ENCODE results near the gene MYO5C.
"Not testable (repeated sequence)": the region's sequence is repeated elsewhere in the genome, so short reads cannot be mapped to it uniquely, and the experiment has no call there.

The MYO5C gene

DNA sequence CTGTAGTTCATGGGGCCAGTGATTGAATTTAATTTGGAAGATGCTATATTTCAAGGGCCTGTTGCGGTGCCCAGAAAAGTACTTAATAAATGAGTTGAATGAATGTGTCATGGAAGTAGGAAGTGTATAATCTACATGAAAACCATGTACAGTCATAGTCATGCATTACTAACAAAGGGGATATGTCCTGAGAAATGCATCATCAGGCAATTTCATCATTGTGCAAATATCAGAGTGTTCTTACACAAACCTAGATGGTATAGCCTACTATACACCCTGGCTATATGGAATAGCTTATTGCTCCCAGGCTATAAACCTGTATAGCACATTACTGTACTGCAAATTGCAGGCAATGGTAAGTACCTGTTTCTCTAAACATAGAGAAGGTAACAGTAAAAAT, 10.7 kb upstream of the MYO5C start:
- DNase-seq (ENCODE audit: low spot score) = no peak

GRCh38 chr15:52303093-52303772, 7.6 kb upstream of the MYO5C start:
- DNase-seq (ENCODE audit: low spot score) = no peak

DNA sequence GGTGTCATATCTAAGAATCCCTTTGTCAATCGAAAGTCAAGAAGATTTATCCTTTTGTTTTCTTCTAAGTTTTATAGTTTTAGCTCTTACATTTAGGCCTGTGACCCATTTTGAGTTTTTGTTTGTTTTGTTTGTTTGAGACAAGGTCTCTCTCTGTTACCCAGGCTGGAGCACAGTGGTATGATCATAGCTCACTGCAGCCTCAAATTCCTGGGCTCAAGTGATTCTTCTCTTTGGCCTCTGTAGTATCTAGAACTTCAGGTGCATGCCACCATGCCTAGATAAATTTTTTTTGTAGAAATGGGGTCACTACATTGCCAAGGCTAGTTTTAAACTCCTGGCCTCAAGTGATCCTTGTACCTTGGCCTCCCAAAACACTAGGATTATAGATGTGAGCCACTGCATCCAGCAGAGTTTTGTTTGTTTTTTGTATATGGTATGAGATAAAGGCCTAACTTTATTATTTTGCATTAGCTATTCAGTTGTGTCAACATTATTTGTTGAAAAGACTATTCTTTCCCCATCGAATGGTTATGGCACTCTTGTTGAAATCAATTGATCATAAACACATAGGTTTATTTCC, 5.8 kb upstream of the MYO5C start:
- DNase-seq (ENCODE audit: low spot score) = no peak

DNA sequence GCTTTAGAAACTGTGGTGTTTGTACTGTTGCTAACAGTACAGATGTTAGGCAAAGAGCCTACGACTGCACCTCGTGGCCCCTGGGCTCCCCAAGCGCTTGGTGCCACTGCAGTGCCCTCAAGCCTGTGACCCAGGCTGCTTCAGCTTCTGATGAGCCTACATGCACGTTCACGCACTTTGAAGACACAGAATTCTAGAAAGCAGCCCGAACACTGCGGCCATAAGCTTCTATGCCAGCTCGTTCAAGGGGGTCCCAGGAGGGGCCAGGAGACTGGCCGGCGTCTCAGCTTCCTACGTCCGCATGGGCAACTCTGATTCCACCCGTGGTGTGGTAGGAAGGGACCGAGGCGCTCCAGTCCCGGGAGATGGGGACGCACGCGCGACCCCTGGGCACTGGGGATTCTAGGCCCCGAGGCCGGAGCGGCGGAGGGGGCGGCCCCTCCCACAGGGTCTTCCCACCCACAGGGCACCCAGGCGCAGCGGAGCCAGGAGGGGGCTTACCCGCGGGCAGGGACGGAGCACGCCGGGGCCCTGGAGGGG, 653 bp downstream of the MYO5C start:
- peak; percentile 59 for DNase-seq (ENCODE audit: low spot score)

GRCh38 chr15:52292780-52293392, 2.7 kb downstream of the MYO5C start:
- no peak for DNase-seq (ENCODE audit: low spot score)

DNA sequence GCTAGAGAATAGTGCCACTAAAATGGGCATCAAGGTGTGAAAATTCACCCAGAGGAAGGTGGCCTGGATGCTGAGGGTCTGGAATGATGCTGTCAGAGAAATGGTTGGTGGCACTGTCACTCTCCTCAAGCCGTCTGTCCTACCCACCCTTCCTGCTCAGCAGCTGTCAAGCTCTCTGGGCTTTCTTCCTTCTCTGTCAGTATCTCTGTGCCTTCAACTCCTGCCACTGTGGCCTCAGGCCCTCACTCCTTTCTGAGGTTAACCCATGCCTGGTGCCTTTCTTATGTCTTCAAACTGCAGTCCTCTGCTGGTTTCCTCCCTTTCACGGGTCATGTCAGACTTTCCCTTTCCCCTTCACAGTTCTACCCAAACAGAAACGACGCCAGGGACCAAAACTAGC, 4.4 kb downstream of the MYO5C start:
- no peak for DNase-seq (ENCODE audit: low spot score)

GRCh38 chr15:52290800-52291199, 4.8 kb downstream of the MYO5C start:
- no peak for DNase-seq (ENCODE audit: low spot score)

GRCh38 chr15:52290329-52290728, 5.3 kb downstream of the MYO5C start:
- DNase-seq (ENCODE audit: low spot score) = no peak

DNA sequence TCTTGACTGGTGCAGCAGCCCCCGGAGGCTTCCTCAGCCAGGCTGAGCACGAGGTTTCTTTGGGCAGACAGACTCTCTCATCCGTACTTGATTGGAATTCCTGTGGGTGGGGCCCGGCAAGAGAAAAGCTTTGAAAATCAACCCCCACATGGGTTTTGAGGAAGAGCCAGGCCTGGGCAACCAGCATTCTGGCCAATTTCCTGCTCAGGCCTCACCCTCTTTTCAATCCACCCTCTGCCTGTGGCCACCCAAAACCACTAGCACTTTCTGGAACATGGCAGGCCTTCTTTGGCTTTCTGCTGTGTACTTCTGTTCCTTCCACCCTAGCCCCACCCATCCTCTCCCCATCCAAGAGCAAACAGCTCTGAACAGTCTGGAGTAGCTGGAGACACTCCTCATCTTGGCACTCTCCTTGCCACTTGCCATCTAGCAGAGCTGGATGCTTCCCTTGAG, 5.9 kb downstream of the MYO5C start:
- DNase-seq (ENCODE audit: low spot score) = no peak

- DNase-seq (ENCODE audit: low spot score) = no peak
Observed at GRCh38 chr15:52288986-52289385, 6.6 kb downstream of the MYO5C start.

- DNase-seq (ENCODE audit: low spot score) = no peak
Observed at GRCh38 chr15:52288051-52288942, 7.3 kb downstream of the MYO5C start.

- DNase-seq (ENCODE audit: low spot score) = no peak
Observed at GRCh38 chr15:52287114-52287513, 8.5 kb downstream of the MYO5C start.

- DNase-seq (ENCODE audit: low spot score) = not testable (repeated sequence)
Observed at GRCh38 chr15:52285941-52286340, 9.7 kb downstream of the MYO5C start.

GRCh38 chr15:52284164-52284563, 11.4 kb downstream of the MYO5C start:
- no peak for DNase-seq (ENCODE audit: low spot score)

DNA sequence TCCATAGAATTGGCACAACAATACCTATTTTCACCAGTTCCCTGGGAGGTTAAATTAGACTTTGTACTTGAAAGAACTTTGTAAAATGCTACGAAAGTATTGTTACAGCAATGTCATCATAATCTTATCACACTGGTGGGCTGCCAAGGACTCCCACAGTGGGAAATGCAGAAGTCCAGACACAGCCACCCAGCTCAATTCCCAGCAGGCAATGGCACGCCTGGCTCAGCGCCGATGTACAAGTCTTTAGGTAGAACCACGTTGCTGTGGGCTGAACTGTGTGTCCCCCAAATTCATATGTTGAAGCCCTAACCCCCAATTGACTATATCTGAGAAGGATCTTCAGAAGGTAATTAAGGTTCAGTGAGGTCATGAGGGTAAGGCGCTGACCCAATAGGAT, 12.3 kb downstream of the MYO5C start:
- DNase-seq (ENCODE audit: low spot score) = no peak

DNA sequence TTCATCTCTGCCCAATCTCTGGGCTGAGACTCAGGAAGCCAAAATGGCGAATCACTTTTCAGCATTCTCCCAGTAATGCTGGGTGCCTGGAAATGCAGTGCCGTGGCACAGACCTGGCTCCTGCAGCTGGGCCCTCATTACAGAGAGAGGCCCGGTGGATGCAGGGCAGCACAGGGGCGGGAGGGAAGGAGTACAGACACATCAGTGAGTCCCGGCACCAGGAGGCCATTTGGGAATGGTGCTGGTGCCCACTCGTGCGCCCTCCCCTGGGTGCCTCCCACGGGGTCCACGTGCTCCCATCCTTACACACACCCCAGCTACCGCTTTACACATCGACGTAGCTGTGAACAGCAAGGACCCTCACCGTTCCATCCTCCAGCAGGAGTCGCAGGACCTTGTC, 13.2 kb downstream of the MYO5C start:
- no peak for DNase-seq (ENCODE audit: low spot score)

DNA sequence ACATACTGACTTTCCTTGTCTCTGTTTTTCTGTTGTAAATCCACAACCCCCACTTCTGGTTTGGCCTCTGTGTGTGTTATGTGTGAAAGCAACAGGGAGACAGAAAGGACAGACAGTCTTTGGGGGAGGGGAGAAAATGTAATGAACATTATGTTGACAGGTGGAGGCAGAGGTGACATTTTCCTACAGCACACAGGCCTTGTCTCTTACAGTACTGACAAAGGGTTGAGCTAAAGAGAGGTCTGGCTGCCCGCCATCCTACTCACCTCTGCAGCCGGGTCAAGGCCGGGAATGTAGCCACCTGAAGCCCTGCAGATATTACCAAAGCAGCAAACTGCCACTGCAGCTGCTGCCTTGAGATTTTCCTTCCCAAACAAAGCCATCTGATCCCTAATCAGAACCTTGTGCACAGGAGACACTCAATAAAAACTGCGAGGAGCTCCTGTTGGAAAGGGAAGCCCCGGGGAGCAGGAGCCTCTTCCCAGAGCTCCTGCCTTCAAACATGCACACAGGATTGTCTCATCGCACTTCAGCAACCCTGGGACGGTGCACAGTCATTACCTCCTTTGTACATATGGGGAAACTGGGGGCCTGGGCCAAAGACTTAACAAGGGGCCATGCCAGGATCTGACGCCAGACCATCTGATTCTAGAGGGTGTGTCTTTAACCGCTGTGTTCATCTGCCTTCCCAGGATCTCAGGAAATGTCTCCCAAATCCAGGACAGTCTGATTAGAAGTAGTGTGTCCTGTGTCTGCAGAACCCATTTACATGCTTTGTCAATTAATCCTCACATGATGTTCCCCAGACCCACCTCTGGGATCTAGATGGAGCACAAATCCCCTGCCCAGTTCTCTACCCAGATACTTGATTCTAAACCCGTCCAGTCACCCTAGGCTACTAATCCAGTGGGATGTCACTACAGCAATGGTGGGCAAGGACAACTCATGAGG, 14.2 kb downstream of the MYO5C start:
- DNase-seq (ENCODE audit: low spot score) = no peak

DNA sequence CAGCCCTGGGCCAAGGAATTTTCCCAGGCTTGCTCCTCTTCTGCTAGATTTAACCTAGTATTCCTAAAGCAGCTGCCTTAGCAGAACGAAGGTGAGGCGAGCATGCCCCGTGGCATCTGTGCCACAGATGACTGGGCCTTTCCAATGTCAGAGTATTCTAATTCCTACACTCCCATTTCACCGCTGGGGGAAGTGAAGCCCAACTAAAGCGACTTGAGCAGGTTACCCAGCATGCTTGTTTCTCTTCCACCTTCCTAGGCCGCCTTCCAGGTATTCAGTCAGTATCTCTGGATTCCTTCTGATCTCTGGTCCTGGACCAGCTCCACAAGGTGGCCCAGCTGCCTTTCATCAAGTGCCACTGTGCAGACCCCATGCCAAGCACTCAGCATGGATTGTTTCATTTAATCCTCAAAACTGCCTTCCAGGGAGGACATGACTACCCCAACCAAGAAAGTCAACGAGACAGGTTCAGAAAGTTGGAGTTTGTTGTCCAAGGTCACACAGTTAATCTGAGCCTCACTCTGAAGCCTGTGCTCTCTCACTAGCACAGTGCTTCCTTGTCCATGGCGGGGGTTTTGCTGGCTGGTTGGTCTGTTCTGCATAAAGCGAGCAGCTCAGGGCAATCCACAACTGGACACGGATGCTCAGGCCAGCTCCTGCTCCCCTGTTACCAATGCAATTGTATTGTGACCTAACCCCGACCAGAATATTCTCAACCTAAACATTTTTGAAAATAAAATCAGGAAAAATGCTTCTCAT, 15.1 kb downstream of the MYO5C start:
- DNase-seq (ENCODE audit: low spot score) = no peak

- DNase-seq (ENCODE audit: low spot score) = no peak
Observed at GRCh38 chr15:52278636-52279367, 16.8 kb downstream of the MYO5C start.

DNA sequence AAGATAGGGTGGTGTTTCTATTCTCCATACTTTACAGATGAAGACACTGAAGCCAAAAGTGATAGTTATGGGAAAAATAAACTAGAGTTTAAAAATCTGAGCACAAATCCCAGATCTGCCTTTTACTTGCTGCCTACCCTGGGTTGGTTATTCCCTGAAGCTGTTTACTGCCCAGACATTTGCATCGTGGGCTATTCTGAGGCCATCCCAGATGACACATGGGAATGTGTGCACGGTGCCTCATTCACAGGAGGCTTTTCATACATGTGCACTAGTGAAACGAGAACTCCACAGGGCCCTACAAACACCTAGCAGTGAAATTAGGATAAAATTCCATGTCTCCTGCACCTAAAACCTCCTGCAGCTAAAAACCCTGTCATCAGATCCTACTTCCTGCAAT, 17.5 kb downstream of the MYO5C start:
- DNase-seq (ENCODE audit: low spot score) = no peak

All from ecto neural progenitor cell (in vitro differentiated cells).